ENCODE data around the gene CD3G. TPM values are rescaled to one million over a fixed set of nuclear protein-coding genes. Genes with fewer than 3 reads are reported as not detected.
A peak's percentile ranks its signal among the peaks of the same experiment; 100 is the strongest.

The CD3G gene
- total and polyA plus RNA-seq, 9 of the 15 experiments (the other 6 are each of a cell fraction or from before 2014, with no cell fraction given) = 0.30 to 1.7 (median 0.47) TPM

DNA sequence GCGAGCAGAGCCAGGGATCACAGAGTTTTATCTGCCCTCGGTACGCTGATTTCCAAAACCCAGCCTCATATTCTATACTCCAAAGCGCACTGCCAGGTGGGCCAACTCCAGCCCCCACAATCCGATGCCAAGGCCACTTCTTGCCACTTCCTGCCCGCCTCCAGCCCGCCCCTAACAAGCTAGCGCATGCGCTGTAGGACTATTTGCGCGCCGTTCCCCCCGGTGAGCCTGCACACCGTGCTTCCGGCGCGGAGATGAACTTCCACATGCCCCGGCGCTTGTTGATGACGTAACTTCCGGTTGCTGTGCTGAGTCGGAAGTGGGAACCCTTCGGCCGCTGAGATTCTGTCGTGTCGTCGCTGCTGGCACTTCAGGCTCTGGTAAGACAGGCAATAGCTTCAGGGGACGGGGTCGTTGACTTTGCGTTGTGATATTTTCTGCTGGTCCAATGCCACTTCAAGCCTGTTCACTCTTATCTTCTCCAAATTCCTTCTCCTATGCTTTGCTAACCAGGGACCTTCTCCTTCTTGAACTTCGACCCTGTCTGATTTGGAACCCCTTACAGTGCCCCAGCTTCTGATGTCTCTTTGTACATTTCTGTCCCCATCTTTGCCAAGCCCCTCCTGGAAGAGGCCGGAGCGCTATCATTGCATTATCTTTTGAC, 15.3 kb downstream of the CD3G start, which contains the start of gene UBE4A (continued):
- TF ChIP-seq RCOR1 (IDR thresholded peaks at IDR 0.05; ENCODE audit: borderline replicate concordance in 1 of 2, low read depth in 2 of 2, low read length in 2 of 2) (peak in 1 of 2 experiments; percentile 69; a peak in 1 of 4 replicates), BRCA1 (IDR thresholded peaks at IDR 0.05) (no peak), BRCA1 (CRISPR knock-in tag; IDR thresholded peaks at IDR 0.05) (no peak), NR2F6 (CRISPR knock-in tag; IDR thresholded peaks at IDR 0.05) (peak; percentile 27; the same call in 1 of the 2 replicates), ZNF124 (CRISPR knock-in tag; IDR thresholded peaks at IDR 0.05) (no peak), NCOA6 (IDR thresholded peaks at IDR 0.05) (no peak), ZNF347 (CRISPR knock-in tag; IDR thresholded peaks at IDR 0.05; ENCODE audit: low read depth) (no peak), NEUROD1 (IDR thresholded peaks at IDR 0.05; ENCODE audit: borderline replicate concordance, low read depth, low read length, partially characterized antibody) (no peak), MYBL2 (IDR thresholded peaks at IDR 0.05; ENCODE audit: low read depth) (no peak; the same call in 1 of the 2 replicates), MYBL2 (CRISPR knock-in tag; IDR thresholded peaks at IDR 0.05; ENCODE audit: borderline replicate concordance) (no peak), PRPF4 (IDR thresholded peaks at IDR 0.05; ENCODE audit: insufficient read depth, low read depth, low read length, poor library complexity, severe bottlenecking) (no peak), BRD4 (IDR thresholded peaks at IDR 0.05) (no peak; the same call in 1 of the 2 replicates), CHD1 (IDR thresholded peaks at IDR 0.05; ENCODE audit: low read length) (no peak), ZNF76 (CRISPR knock-in tag; IDR thresholded peaks at IDR 0.05; ENCODE audit: borderline replicate concordance) (no peak), ZNF695 (CRISPR knock-in tag; IDR thresholded peaks at IDR 0.05) (no peak)
- TF ChIP-seq, protein P1, sequence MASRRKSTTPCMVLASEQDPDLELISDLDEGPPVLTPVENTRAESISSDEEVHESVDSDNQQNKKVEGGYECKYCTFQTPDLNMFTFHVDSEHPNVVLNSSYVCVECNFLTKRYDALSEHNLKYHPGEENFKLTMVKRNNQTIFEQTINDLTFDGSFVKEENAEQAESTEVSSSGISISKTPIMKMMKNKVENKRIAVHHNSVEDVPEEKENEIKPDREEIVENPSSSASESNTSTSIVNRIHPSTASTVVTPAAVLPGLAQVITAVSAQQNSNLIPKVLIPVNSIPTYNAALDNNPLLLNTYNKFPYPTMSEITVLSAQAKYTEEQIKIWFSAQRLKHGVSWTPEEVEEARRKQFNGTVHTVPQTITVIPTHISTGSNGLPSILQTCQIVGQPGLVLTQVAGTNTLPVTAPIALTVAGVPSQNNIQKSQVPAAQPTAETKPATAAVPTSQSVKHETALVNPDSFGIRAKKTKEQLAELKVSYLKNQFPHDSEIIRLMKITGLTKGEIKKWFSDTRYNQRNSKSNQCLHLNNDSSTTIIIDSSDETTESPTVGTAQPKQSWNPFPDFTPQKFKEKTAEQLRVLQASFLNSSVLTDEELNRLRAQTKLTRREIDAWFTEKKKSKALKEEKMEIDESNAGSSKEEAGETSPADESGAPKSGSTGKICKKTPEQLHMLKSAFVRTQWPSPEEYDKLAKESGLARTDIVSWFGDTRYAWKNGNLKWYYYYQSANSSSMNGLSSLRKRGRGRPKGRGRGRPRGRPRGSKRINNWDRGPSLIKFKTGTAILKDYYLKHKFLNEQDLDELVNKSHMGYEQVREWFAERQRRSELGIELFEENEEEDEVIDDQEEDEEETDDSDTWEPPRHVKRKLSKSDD (conservative IDR thresholded peaks at IDR 0.05; ENCODE audit: low read length) = no peak
- TF ChIP-seq, protein P2, sequence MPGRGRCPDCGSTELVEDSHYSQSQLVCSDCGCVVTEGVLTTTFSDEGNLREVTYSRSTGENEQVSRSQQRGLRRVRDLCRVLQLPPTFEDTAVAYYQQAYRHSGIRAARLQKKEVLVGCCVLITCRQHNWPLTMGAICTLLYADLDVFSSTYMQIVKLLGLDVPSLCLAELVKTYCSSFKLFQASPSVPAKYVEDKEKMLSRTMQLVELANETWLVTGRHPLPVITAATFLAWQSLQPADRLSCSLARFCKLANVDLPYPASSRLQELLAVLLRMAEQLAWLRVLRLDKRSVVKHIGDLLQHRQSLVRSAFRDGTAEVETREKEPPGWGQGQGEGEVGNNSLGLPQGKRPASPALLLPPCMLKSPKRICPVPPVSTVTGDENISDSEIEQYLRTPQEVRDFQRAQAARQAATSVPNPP (IDR thresholded peaks at IDR 0.05; ENCODE audit: borderline replicate concordance, insufficient read depth, insufficient read length) = no peak
- TF ChIP-seq, protein P3, sequence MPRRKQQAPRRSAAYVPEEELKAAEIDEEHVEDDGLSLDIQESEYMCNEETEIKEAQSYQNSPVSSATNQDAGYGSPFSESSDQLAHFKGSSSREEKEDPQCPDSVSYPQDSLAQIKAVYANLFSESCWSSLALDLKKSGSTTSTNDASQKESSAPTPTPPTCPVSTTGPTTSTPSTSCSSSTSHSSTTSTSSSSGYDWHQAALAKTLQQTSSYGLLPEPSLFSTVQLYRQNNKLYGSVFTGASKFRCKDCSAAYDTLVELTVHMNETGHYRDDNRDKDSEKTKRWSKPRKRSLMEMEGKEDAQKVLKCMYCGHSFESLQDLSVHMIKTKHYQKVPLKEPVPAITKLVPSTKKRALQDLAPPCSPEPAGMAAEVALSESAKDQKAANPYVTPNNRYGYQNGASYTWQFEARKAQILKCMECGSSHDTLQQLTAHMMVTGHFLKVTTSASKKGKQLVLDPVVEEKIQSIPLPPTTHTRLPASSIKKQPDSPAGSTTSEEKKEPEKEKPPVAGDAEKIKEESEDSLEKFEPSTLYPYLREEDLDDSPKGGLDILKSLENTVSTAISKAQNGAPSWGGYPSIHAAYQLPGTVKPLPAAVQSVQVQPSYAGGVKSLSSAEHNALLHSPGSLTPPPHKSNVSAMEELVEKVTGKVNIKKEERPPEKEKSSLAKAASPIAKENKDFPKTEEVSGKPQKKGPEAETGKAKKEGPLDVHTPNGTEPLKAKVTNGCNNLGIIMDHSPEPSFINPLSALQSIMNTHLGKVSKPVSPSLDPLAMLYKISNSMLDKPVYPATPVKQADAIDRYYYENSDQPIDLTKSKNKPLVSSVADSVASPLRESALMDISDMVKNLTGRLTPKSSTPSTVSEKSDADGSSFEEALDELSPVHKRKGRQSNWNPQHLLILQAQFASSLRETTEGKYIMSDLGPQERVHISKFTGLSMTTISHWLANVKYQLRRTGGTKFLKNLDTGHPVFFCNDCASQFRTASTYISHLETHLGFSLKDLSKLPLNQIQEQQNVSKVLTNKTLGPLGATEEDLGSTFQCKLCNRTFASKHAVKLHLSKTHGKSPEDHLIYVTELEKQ (CRISPR knock-in tag; IDR thresholded peaks at IDR 0.05) = no peak
